Measurements from ENCODE around the gene PLPP6.

DNA sequence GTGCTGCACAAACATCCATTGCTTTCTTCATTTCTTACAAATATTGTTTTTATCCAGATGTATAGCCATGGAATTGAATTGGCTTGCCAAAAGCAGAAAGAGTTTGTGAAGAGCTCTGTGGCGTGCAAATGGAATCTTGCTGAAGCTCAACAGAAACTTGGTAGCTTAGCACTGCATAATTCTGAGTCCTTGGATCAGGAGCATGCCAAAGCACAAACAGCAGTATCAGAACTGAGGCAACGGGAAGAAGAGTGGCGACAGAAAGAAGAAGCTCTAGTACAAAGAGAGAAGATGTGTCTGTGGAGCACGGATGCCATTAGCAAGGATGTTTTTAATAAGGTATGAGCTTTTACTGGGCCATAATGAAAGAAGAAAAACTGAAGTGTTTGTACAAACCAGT lies 22.7 kb downstream of the PLPP6 start:
- no peak for TF ChIP-seq LEF1 (IDR thresholded peaks at IDR 0.05; ENCODE audit: borderline replicate concordance)
- TF ChIP-seq FOXM1 (IDR thresholded peaks at IDR 0.05; ENCODE audit: borderline replicate concordance), result no peak
- no peak for TF ChIP-seq HDGF (IDR thresholded peaks at IDR 0.05; ENCODE audit: borderline replicate concordance)
- no peak for TF ChIP-seq SUZ12 (IDR thresholded peaks at IDR 0.05)
- no peak for TF ChIP-seq BHLHE40 (IDR thresholded peaks at IDR 0.05; ENCODE audit: borderline replicate concordance)
- TF ChIP-seq TARDBP (IDR thresholded peaks at IDR 0.05), result no peak
- TF ChIP-seq SP1 (IDR thresholded peaks at IDR 0.05), result no peak
- TF ChIP-seq ARNT (IDR thresholded peaks at IDR 0.05), result no peak
- no peak for TF ChIP-seq NFRKB (IDR thresholded peaks at IDR 0.05)
- no peak for TF ChIP-seq FOXA1 (IDR thresholded peaks at IDR 0.05)
